ENCODE results near the gene LARP4B.
"Not testable (repeated sequence)": the region's sequence is repeated elsewhere in the genome, so short reads cannot be mapped to it uniquely, and the experiment has no call there.

Gene LARP4B

GRCh38 chr10:955820-956217 lies 24.3 kb upstream of the LARP4B start:
- no peak for DNase-seq

GRCh38 chr10:955127-955819 lies 23.8 kb upstream of the LARP4B start:
- no peak for DNase-seq

- DNase-seq: no peak
Measured at GRCh38 chr10:954396-954795, 22.9 kb upstream of the LARP4B start.

GRCh38 chr10:953836-954235 lies 22.3 kb upstream of the LARP4B start:
- no peak for DNase-seq

- DNase-seq: no peak
Measured at GRCh38 chr10:949446-949845, 17.9 kb upstream of the LARP4B start.

GRCh38 chr10:948347-948746 lies 16.8 kb upstream of the LARP4B start:
- no peak for DNase-seq

GRCh38 chr10:947881-948280 lies 16.4 kb upstream of the LARP4B start:
- no peak for DNase-seq

GRCh38 chr10:947051-947450 lies 15.5 kb upstream of the LARP4B start:
- DNase-seq: no peak

GRCh38 chr10:945778-946177 lies 14.3 kb upstream of the LARP4B start:
- no peak for DNase-seq

GRCh38 chr10:944034-944831 lies 12.7 kb upstream of the LARP4B start:
- DNase-seq: peak; percentile 96

- no peak for DNase-seq
Measured at GRCh38 chr10:943334-944033, 12.0 kb upstream of the LARP4B start.

GRCh38 chr10:938941-939678 lies 7.6 kb upstream of the LARP4B start:
- no peak for DNase-seq

GRCh38 chr10:934746-935406 lies 3.4 kb upstream of the LARP4B start:
- no peak for DNase-seq

- DNase-seq: not testable (repeated sequence)
Measured at GRCh38 chr10:934165-934564, 2.7 kb upstream of the LARP4B start.

- no peak for DNase-seq
Measured at GRCh38 chr10:932589-932988, 1.1 kb upstream of the LARP4B start.

GRCh38 chr10:930625-931325 lies 730 bp downstream of the LARP4B start:
- peak; percentile 61 for DNase-seq

- peak; percentile 55 for DNase-seq
Measured at GRCh38 chr10:929960-930624, 1.4 kb downstream of the LARP4B start.

GRCh38 chr10:927131-927530 lies 4.4 kb downstream of the LARP4B start:
- DNase-seq: no peak

- DNase-seq: no peak
Measured at GRCh38 chr10:926075-926698, 5.3 kb downstream of the LARP4B start.

- DNase-seq: no peak
Measured at GRCh38 chr10:924524-924859, 7.0 kb downstream of the LARP4B start.
